Renal cortical epithelial cell (primary cell): ENCODE measurements around the gene NREP. TPM values are rescaled to one million over a fixed set of nuclear protein-coding genes. Genes with fewer than 3 reads are reported as not detected.

Source experiments
- DNase-seq: peaks from one replicate; pipeline ENCODE4 v3.0.0-alpha.2; 2011; ENCODE audit warnings: low read depth
- total RNA-seq: library from RNA; depleted of rRNA; stranded (reverse); fragments of >200 nt; gene quantifications from 2 replicates; pipeline ENCODE4 v1.2.3, GENCODE V29; 2014

The NREP gene
- total RNA-seq, 1 donor from 2014 or later, result 85.8 TPM

DNA sequence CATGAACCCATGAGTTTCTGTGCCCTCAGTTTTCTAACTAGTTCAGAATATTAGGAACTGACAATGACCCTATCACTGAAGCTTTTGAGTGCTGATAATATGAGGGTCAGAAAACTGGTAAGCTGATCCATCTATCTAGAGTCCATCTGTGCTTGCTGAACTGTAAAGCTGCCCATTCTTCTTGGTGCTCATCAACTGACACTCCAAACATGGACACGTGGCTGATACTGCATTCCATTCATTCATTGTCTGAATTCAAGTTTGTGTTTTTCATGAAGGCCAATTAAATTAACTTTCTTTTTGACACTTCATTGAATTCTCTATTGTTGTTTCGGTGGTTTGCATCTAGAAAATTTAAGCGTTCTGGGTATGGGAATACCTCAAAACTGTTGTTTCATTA, 17.6 kb downstream of the NREP start:
- peak; percentile 65 for DNase-seq

DNA sequence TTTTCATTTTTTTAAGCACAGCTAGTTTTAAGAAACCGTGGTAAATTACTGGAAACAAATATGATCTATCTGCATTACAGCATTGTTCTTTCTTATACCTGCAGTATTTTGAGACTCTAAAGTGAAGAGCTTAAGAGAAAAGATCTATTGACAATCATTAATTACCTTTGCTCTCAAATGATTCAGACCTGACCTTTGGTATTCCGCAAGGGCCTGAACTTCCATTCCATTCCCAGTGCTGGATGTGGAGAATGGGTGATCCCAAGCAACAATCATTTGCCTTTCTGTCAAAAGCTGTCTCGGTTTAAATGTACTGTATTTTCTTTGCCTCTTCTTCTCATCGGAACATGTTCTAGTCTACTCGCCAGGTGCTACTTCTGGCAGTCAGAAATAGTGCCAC, 18.9 kb downstream of the NREP start:
- DNase-seq, result peak; percentile 83

DNA sequence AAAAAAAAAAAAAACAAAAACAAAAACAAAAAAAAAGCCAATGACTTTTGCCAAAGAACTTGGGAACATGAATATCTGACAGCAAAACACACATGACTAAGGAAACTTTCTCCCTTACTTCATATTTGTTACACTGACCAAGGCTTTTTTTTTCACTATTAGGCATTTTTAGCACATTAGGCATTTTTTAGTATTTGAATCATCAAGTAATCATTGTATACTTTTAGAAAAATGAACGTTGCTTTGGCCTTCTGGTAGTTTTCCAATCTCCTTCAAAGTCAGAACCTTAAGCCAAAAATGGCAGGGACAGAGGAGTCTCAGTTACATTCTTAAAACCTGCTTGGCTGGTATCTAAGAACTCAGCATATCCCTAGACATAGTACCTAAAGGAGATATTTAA, 19.3 kb downstream of the NREP start:
- DNase-seq, result no peak

DNA sequence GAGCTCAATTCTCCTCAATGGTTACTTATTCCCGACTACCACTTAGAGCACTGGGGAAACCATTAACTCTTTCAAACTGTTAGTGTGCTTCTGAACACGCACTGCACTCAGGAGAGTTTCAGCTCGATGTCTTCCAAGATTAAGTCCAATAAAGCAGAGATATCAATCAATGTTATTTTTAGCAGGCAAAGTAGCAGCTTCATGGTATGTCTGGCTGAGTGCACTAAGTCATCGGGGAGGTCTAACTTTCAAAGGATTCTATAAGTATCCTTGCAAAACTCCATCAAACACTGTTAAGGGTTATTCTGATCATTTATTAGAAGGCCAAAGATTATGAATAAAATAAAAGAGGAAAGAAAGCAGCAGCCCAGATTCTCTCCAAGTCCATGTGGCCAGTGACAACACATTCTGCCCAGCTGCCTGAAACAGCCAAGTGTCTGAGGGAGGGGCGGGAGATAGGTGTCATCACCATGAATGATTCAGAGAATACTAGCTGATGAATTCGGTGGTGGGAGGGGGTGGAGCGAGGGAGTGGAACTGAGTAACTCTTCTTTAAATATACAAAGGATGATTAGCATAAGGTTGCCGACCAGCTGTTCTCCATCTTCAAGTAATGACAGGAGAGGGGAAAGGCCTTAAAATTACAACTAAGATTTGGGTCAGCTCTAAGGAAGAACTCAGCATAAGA, 21.3 kb downstream of the NREP start:
- DNase-seq, result peak; percentile 86

DNA sequence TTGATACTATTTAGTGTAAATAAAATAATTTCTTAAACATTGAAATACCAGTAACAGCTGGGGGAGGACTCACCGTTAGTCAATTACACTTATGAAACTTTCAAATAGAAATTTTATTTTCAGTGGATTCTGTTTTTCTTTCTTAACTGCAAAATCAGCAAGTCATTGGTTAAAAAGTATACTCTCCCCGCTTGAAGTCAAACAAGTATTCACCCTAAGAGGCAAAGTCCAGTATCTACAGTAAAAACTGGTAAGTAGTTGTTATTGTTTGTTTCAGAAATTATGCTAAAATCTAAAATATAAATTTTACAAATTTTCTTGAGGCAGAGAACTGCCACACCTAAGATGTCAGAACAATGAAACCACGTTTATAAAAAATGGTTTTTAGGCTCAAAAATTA, 22.4 kb downstream of the NREP start:
- DNase-seq, result no peak

DNA sequence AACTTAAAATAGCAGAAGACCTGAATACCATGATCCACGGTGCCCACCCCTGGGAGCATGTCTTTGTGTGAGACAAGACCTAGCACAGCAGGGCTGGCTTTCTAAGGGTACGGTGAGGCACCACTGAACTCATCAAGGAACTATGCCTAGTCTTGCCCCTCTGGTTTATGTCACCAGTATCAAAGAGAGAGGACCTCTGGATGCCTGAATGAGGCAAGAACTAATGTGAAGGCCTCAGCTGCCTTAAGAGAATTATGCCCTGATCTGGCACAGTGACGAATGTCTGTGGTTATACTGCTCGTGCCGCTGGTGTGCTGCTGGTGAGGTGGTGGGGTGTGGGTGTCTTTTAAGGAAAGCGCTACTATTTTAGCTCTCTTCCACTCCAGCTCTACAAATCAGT, 23.0 kb downstream of the NREP start:
- peak; percentile 84 for DNase-seq

DNA sequence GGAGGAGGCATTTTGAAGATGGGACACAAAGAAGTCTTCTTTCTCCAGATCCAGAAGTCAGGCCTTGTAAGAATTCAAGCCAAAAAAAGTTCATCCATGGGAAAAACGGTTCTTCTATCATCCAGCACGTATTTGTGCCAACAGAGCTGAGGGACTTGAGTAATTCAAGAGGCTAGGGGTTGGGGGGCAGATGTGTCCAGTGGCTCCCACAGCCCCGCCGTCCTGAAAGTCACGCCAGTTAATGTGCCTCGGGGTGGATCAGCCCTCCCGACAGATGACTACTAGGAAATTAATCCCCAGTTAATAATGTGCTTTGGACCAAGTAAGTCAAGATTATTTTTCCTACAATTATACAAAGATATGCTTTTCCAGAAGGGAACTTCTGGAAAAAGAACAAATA, 23.4 kb downstream of the NREP start:
- DNase-seq, result no peak

DNA sequence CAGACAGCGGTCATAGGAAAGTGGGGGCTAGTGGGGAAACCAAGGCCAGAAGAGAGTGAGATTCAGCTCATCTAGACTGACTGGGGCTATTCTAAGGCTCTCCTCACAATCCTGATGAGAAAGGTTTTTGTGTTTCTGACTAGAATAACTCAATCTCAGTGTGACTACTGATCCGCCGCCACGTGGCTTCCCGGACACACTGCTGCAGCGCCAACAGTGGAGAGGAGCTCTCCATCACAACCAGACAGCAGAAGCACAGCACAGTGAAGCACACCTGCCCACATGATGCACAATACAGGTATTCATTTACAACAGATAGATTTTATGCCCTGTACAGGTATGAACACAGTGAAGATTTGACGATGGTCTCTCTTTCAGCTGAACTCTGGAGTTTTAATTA, 25.4 kb downstream of the NREP start:
- no peak for DNase-seq

DNA sequence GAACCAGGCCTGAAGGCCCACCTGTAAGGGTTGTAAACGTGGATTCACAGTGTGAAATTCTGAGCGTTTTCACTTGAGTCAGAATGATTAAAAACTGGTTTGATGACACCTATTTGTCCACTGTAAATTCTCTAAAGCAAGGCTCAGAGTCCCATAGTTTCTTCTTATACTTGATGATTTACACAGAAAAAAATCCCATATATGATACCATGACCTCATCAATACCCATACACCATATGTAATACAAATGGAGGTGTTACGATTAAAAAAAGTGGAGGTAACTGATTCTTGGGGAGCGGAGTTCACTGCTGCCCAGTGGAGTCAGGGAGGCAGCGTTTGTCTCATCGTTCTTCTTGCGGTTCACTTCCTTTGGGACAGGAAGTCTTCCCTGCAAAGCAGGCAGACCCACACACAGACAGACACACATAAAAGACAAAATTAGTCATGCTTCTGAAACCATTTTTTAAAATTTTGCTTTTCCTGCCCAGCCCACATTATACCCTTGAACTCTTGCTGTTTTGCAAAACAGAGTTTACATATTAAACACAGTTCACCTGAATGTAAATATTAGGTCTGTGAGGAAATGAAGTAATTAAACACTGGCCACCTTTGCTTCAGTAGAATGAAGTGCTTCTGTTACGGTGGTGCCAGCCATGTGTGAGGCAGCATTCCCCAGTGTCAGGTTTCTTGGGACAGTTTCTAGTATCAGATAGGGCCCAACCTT, 26.2 kb downstream of the NREP start:
- no peak for DNase-seq

DNA sequence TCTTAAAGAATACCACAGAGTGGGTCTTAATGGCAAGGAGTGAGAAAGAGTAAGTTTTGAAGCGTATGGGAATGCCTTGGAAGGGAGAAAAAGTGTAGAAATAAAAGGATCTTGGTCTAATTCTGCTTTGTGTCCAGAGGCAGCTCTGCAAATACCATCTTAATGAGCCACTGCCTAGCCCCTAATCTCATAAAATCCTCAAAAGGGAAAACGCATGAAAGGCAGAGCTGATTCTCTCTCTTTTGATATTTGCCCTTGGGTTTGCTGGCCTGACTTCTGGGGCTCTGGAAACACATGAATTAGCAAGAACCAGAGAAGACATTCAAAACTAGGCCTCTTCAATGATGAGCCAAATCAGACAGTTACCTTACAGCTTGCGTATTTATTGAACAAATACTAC, 28.1 kb downstream of the NREP start:
- no peak for DNase-seq

DNA sequence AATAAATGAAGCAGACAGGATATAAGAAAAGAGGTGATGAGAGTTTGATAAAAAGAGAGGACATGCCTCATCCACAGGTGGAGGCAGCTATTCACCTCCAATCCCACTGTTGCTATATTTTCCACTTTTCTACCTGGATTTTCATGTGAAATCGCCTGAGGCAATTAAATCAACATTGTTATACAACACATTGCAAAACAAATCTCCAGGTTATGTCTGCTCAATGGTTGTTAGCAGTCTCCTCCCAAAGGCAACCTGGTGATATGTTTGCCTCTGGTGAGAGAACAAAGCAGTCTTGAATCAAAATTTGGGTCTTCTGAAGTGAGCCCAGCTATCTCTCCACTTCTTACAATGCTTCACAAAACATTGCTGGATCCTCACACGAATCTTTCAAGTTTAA, 30.0 kb downstream of the NREP start:
- no peak for DNase-seq

DNA sequence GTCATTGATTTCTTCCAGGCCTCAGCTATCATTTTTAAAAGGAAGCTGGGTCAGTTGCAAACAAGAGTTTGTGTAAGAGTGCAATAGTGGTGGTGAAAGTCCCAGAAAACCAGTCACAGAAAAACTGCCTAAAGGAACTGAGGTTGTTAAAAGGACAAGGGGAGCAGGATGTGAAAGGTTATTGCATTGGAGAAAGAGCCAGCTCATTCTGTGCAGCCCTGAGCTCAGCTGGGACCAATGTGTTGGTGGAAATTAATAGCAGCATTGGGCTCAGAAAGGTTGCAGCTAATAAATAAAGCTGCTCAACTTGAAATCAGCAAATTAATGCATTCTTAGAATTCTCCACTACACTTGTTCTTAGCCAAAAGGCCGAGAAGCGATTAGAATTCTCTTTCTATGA, 34.9 kb downstream of the NREP start:
- DNase-seq, result no peak

DNA sequence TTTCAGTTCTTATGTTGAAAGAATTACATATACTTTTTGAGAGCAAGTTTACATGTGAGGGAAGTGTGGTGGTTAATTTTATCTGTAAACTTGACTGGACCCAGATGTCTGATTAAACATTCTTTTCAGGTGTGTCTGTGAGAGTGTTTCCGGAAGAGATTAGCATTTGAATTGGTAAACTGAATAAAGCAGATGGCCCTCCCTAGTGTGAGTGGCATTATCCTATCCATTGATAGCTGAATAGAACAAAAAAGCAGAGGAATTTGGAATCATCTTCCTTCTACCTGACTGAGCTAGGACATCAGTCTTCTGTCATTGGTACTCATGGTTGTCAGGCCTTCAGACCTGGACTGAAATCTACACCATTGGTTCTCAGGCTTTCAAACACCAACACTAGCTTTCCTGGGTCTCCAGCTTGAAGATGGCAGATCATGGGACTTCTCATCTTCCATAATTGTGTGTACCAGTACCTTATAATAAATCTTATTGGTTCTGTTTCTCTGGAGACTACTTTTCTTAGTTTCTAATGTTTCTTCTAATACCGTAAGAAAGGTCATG, 36.6 kb downstream of the NREP start:
- no peak for DNase-seq

DNA sequence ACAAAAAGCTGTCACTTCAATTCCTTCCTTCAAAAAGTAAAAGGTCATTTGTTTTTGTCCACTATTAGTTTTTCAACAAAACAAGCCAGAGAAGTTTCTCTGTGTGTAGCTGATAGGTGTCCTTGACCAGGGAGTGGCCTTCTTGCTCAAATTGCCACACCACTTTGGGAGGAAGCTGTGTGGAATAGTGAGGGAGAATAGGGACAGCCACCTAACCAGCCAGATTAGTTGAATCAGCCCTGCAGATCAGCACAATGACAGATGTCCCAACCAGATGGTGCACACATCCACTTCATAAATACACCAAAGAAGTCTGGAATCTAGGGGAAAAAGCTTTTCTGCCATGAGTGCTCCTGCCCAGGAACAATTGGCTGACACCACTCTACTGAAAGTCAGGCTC, 37.2 kb downstream of the NREP start:
- DNase-seq, result no peak

DNA sequence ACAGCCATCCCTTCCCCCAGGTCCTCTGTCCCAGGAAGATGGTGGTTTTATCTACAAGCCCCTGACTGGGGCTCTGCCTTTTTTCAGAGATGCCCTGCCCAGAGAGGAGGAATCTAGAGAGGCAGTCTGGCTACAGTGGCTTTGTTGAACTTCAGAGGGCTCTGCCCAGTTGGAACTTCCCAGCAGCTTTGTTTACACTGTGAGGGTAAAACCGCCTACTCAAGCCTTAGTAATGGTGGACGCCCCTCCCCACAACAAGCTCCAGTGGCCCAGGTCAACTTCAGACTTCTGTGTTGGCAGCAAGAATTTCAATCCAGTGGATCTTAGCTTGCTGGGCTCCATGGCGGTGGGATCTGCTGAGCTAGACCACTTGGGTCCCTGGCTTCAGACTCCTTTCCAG, 40.2 kb downstream of the NREP start:
- peak; percentile 46 for DNase-seq

DNA sequence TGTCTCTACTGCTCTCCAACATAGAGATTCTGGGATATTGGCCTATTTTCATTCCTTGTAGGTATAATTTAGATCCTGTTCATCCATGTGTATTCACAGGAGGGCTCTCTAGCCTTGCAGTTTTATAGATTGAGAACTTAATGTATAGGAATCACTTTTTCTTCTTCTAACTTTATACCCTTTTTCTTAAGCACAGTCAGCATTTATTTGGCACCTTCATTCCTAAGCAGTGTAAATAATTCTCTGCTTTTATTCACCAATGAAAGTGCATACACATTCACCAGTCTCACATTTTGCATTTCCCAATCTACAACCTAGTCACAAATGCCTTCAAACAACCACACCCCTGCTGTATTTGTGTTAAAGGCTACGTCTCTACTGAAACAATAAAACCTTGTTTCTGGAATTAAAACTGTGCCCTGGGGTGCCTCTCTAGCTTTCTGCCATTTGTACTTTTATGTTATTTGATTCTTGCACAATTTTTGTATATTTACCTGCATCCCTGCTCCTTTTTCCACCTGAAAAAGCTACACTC, 49.3 kb downstream of the NREP start:
- DNase-seq, result peak; percentile 51

DNA sequence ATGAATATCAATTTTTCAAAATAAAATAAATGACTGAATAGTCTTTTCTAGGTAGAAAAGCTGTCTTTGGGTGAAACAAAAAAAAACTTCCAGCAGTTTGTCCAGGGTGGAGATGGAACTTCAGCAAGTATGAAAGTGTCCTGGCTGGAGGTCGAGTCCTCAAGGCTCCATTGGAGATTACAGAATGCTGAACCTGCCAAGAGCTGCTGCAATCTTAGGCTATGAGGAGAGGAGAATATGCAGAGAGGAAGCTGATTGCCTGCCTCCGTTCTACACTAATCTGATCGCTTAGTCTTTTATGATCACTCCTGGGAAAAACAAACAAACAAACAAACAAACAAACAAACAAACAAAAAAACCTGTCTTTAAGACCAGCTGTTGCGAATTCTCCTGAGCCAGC, 50.6 kb downstream of the NREP start:
- no peak for DNase-seq

DNA sequence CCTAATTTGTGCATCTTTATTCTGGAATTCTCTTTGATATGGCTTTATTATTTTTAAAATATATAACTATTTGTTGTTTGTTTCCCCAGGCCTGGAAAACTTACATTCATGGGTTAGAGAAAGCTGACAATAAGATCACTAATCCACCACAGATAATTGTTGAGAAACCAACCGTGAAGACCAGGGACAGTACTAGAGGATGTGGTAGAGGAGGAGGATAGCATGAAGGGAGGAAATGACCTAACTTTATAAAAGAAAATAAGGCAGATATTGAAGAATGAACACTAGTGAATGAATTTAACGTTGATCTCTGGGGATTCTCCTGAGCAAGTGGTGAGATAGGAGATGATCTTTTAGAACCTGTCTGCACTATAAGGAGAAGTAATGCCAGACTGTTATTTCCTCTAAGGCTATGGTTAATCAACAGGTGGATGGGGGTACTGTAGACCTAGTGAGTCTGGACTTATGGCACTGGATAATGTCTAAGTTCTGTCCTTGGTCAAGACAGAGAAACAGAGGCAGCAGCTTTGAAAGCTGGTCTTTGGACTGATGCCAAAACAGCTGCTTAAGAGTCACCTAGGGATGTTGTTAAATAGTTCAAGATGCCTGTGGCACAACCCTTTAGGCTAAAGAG, 52.4 kb downstream of the NREP start:
- no peak for DNase-seq

DNA sequence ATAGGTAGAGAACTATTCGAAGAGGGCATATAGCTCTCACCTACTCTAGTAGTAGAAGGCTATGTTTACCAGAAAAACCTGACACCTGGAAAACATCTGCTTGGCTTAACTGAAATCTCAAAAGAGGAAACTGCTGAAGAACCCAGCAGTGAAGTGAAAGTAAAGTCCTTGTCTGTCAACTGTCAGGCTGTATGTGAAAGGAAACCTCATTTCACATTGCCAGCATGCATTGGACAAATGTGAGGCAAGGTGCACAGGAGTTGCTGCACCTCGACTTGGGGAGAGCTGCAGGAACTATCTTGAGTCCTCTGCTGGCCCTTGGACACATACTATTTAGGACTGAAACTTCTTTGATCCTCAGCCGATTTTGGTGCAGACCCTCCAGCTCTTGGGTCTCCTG, 53.3 kb downstream of the NREP start:
- no peak for DNase-seq

DNA sequence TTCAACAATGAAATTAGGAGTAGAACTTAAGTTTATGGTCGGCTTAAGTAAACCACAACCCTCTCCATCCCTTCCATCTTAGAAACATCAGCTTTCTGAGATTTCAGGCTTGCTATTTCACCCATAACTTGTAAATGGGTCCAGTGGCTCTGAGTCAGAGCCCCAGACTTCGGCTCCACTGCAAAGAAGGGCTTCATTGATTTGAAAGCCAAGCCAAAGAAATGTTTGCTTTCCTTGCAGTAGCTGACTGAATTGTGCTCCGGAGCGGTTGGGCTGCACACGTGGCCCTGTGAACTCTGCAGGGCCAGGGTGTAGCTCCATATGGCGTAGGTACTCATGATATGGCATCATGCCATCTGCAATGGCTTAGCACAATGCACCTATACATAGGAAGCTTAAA, 57.0 kb downstream of the NREP start:
- peak; percentile 69 for DNase-seq

DNA sequence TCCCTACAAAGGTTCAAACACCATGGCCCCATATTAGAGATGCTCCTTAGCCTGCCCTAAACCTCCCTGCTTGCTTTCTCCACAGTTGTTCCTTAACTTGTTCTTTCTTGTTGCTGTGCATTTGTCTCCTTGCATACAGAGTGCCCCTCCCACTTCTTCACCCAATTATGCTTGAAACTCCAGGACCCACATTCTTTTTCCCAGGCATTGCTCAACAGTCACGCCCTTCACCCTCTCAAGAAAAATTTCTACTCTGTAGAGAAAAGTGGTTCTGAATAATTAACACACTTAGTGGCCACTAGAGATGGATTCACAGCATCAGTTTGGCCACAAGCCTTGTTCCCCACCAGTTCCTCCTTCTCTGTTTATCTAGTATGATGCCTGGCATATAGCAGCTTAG, 57.7 kb downstream of the NREP start:
- peak; percentile 79 for DNase-seq

DNA sequence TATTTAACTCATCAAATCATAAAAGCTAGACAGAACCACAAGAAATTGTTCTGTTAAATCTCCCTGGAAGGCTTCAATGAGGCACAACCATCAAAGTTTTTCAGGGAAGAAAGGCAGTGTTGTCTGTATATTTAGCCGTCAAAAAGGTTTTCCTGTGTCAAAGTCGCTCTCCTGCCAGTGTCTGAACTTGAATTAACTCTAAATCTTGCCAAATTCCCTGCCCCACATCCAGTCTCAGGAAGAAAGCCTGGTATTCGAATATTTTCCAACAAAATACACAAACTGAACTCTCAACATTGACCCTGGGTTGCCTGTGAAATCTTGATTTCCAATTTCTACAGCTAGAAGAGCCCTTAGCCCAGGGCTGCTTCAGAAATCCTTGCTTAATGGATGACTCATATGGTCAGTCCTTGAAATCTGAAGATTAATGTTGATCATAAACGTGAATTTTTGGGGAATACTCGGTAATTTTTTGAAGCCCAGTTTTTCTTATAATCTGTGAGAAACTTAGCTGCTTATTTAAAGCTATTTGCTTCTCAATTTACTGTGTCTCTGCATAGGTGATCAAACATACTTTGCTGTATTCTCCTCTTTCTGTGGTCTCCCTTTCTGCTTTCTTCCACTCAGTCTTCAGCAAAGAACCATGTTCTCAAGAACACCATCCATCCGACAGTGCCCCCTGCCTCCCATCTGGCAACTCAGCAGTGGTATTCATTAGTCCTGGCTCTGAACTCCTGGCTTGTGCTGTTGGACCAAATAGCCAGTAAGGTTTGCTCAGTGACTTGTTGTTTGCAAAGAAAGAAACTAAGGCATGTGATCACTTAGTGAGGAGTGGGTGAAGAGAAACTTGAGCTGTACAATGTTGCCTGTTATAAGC, 58.9 kb downstream of the NREP start:
- peak; percentile 41 for DNase-seq
